HG03565 (cell line): ENCODE data around the gene LRRC27.

Experiments used
- ATAC-seq: cut with Tn5 transposase; IDR thresholded peaks from one replicate; pipeline ENCODE4 v1.9.1; 2021; ENCODE audit warnings: mild to moderate bottlenecking, moderate library complexity; ENCODE audit not compliant: unreplicated experiment

LRRC27 gene

GRCh38 chr10:132300582-132300981, 31.4 kb upstream of the LRRC27 start:
- no peak for ATAC-seq

GRCh38 chr10:132301371-132302330, 30.3 kb upstream of the LRRC27 start:
- no peak for ATAC-seq

- ATAC-seq = no peak
These were observed 29.3 kb upstream of the LRRC27 start for GRCh38 chr10:132302421-132303310.

- ATAC-seq = no peak
These were observed 28.5 kb upstream of the LRRC27 start for GRCh38 chr10:132303361-132304115.

- no peak for ATAC-seq
These were observed 27.1 kb upstream of the LRRC27 start for GRCh38 chr10:132304756-132305509.

- no peak for ATAC-seq
These were observed 26.2 kb upstream of the LRRC27 start for GRCh38 chr10:132305654-132306342.

- no peak for ATAC-seq
These were observed 25.7 kb upstream of the LRRC27 start for GRCh38 chr10:132306343-132306685.

GRCh38 chr10:132306864-132307751, 24.9 kb upstream of the LRRC27 start:
- ATAC-seq = peak; percentile 12

- ATAC-seq = peak; percentile 44
These were observed 24.0 kb upstream of the LRRC27 start, which contains the start of gene STK32C for GRCh38 chr10:132307823-132308586. Gene STK32C (minus strand): TSS chr10:132307950. CDS start chr10:132307833, 117 bp downstream.

- ATAC-seq = no peak
These were observed 23.2 kb upstream of the LRRC27 start for GRCh38 chr10:132308587-132309470.

- no peak for ATAC-seq
These were observed 22.5 kb upstream of the LRRC27 start for GRCh38 chr10:132309471-132309865.

- no peak for ATAC-seq
These were observed 22.0 kb upstream of the LRRC27 start for GRCh38 chr10:132309879-132310591.

- no peak for ATAC-seq
These were observed 21.2 kb upstream of the LRRC27 start for GRCh38 chr10:132310701-132311337.

- ATAC-seq = no peak
These were observed 20.6 kb upstream of the LRRC27 start for GRCh38 chr10:132311338-132311939.

- no peak for ATAC-seq
These were observed 18.7 kb upstream of the LRRC27 start for GRCh38 chr10:132313305-132313704.
